ENCODE results near the gene TRIM8.

TRIM8 gene

GRCh38 chr10:102705531-102705930 is 61.3 kb downstream of the TRIM8 start:
- DNase-seq = no peak
